GM12878 (cell line): ENCODE results near the gene FBXW8. TPM values are rescaled to one million over a fixed set of nuclear protein-coding genes. Genes with fewer than 3 reads are reported as not detected.
A peak's percentile ranks its signal among the peaks of the same experiment; 100 is the strongest.

ENCODE experiments used
- BCL11A ChIP-seq: IDR thresholded peaks from 2 replicates; pipeline ENCODE4 v1.6.1; 2011; ENCODE audit warnings: low read depth, low read length
- EP300 ChIP-seq, 2 experiments: fragments of 150-350 bp in 1 of 2; IDR thresholded peaks; 2 replicates each; pipeline ENCODE4 v1.6.1; 2011 to 2012; ENCODE audit warnings: low read depth in 2 of 2, low read length in 2 of 2, borderline replicate concordance in 1 of 2, improper control_type of control experiment in 1 of 2, inconsistent platforms in 1 of 2; ENCODE audit not compliant: control insufficient read depth in 1 of 2
- GABPA ChIP-seq: IDR thresholded peaks from 2 replicates; pipeline ENCODE4 v1.6.1; 2014; ENCODE audit warnings: antibody characterized with exemption, low read depth, mild to moderate bottlenecking, inconsistent platforms
- HDGF ChIP-seq: fragments of 450-650 bp; IDR thresholded peaks from 2 replicates; pipeline ENCODE4 v1.6.1; 2016; ENCODE audit warnings: antibody characterized with exemption
- IRF4 ChIP-seq: IDR thresholded peaks from 2 replicates; pipeline ENCODE4 v1.6.1; 2011; ENCODE audit warnings: low read depth, low read length
- JUNB ChIP-seq: IDR thresholded peaks from 2 replicates; pipeline ENCODE4 v1.6.1; 2016; ENCODE audit warnings: antibody characterized with exemption, mild to moderate bottlenecking
- JUND ChIP-seq: IDR thresholded peaks from 2 replicates; pipeline ENCODE4 v1.6.1; 2012; ENCODE audit warnings: low read depth, mild to moderate bottlenecking, low read length, improper control_type of control experiment, moderate library complexity
- MYC ChIP-seq: IDR thresholded peaks from 2 replicates; pipeline ENCODE4 v1.6.1; 2011; ENCODE audit warnings: mild to moderate bottlenecking, low read length, moderate library complexity, inconsistent platforms; ENCODE audit not compliant: insufficient read depth, insufficient replicate concordance, insufficient read length, severe bottlenecking
- PAX8 ChIP-seq: fragments of 450-650 bp; IDR thresholded peaks from 2 replicates; pipeline ENCODE4 v1.6.1; 2017; ENCODE audit warnings: mild to moderate bottlenecking, moderate library complexity
- SMC3 ChIP-seq: IDR thresholded peaks from 2 replicates; pipeline ENCODE4 v1.6.1; 2011; ENCODE audit warnings: low read length, improper control_type of control experiment, borderline replicate concordance
- SREBF1 ChIP-seq: IDR thresholded peaks from 2 replicates; pipeline ENCODE4 v1.6.1; 2012; ENCODE audit warnings: mild to moderate bottlenecking, low read length
- SREBF2 ChIP-seq: IDR thresholded peaks from 2 replicates; pipeline ENCODE4 v1.6.1; 2012; ENCODE audit warnings: mild to moderate bottlenecking, low read length
- SUZ12 ChIP-seq: fragments of 200-600 bp; sonication (generic); IDR thresholded peaks from one replicate; pipeline ENCODE4 v1.6.1; 2018; ENCODE audit warnings: antibody characterized with exemption, mild to moderate bottlenecking; ENCODE audit not compliant: unreplicated experiment
- polyA plus RNA-seq, 11 experiments: library from polyadenylated mRNA; depleted of rRNA in 4 of 11; unstranded in 6 of 11; stranded (reverse) in 5 of 11; fragments of >200 nt; fragmentation: Nextera tagmentation in 4 of 11; fragmentation: Illumina TruSeq in 1 of 11; extraction: Ambion mirVana in 4 of 11; extraction: Trizol in 1 of 11; gene quantifications; 1 replicate in 1 of 11; 2 replicates in 10 of 11; pipeline versions ENCODE4 v1.2.1 to v1.2.3, GENCODE V29; 2011 to 2016; ENCODE audit warnings: inconsistent platforms in 2 of 11, missing spikeins in 2 of 11, low read depth in 1 of 11
- total RNA-seq, 4 experiments: library from RNA; depleted of rRNA in 3 of 4; stranded (reverse); fragments of >200 nt in 3 of 4; fragmentation: Illumina TruSeq in 1 of 4; extraction: Trizol in 1 of 4; gene quantifications; 2 replicates each; pipeline versions ENCODE4 v1.2.1 to v1.2.3, GENCODE V29; 2013 to 2021
- TF ChIP-seq, protein P1 (sequence below): IDR thresholded peaks from 2 replicates; pipeline ENCODE4 v1.6.1; 2011; ENCODE audit warnings: mild to moderate bottlenecking, low read depth, low read length, moderate library complexity; ENCODE audit not compliant: insufficient replicate concordance
- TF ChIP-seq, protein P2 (sequence below): IDR thresholded peaks from 2 replicates; pipeline ENCODE4 v1.6.1; 2011; ENCODE audit warnings: borderline replicate concordance, low read depth, mild to moderate bottlenecking, moderate library complexity, mixed read lengths, low read length; ENCODE audit not compliant: insufficient read depth; ENCODE audit errors: extremely low read length
- TF ChIP-seq, protein P3 (sequence below): IDR thresholded peaks from 2 replicates; pipeline ENCODE4 v1.6.1; 2012; ENCODE audit warnings: mild to moderate bottlenecking, low read depth, low read length
- TF ChIP-seq, protein P4 (sequence below): fragments of 450-650 bp; formaldehyde crosslinking; IDR thresholded peaks from 2 replicates; pipeline ENCODE4 v1.4.0; 2022; ENCODE audit warnings: mild to moderate bottlenecking, moderate library complexity

Gene FBXW8
- total and polyA plus RNA-seq, 10 of the 15 experiments (the other 5 are each of a cell fraction or from before 2014, with no cell fraction given) = 0.49 to 7.5 (median 4.4) TPM

DNA sequence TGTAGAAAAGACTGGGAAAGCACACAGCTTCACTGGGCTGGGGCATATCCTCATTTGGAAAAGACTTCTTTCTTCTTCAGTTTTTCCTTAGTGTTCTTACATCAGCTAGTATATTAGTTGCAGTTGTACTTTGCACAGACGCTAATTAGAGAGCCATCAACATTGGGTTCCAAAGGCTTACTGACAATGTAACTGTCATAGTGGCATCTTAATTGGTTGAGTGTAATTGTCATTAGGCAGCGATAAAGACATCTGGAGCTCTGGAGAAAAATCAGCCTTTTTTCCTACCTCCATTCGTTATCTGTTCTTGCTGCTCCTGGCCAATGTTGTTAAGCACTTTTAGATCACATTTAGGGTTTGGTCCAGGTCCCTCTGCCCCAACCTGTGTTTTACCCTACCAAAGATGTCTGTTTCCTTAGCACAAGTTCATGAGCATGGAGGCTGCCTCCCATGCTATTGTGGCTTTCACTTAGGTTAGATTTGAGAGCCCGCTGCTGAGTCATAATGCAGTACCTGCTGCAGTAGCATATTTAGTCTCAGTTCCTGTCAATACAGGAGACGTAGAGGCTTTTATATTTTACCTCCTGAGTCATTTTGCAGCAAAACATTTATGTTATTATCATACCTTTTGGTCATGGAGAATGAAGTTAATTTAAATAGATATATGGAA is 49.2 kb downstream of the FBXW8 start (continued):
- TF ChIP-seq, protein P1, sequence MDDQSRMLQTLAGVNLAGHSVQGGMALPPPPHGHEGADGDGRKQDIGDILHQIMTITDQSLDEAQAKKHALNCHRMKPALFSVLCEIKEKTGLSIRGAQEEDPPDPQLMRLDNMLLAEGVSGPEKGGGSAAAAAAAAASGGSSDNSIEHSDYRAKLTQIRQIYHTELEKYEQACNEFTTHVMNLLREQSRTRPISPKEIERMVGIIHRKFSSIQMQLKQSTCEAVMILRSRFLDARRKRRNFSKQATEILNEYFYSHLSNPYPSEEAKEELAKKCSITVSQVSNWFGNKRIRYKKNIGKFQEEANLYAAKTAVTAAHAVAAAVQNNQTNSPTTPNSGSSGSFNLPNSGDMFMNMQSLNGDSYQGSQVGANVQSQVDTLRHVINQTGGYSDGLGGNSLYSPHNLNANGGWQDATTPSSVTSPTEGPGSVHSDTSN = no peak
- TF ChIP-seq SMC3 (no peak), JUND (peak; percentile 71; the same call in 1 of the 2 replicates), SREBF1 (no peak), IRF4 (peak; percentile 85), JUNB (peak; percentile 94), PAX8 (no peak), GABPA (no peak), MYC (no peak), HDGF (no peak), SREBF2 (no peak), EP300 (IDR thresholded peaks at IDR 0.05; ENCODE audit: borderline replicate concordance in 1 of 2, control insufficient read depth in 1 of 2, low read depth in 2 of 2, low read length in 2 of 2) (peak in 1 of 2 experiments; percentile 50; a peak in 1 of 4 replicates), BCL11A (peak; percentile 77), SUZ12 (no peak)
- TF ChIP-seq, protein P2, sequence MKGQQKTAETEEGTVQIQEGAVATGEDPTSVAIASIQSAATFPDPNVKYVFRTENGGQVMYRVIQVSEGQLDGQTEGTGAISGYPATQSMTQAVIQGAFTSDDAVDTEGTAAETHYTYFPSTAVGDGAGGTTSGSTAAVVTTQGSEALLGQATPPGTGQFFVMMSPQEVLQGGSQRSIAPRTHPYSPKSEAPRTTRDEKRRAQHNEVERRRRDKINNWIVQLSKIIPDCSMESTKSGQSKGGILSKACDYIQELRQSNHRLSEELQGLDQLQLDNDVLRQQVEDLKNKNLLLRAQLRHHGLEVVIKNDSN = no peak
- TF ChIP-seq, protein P3, sequence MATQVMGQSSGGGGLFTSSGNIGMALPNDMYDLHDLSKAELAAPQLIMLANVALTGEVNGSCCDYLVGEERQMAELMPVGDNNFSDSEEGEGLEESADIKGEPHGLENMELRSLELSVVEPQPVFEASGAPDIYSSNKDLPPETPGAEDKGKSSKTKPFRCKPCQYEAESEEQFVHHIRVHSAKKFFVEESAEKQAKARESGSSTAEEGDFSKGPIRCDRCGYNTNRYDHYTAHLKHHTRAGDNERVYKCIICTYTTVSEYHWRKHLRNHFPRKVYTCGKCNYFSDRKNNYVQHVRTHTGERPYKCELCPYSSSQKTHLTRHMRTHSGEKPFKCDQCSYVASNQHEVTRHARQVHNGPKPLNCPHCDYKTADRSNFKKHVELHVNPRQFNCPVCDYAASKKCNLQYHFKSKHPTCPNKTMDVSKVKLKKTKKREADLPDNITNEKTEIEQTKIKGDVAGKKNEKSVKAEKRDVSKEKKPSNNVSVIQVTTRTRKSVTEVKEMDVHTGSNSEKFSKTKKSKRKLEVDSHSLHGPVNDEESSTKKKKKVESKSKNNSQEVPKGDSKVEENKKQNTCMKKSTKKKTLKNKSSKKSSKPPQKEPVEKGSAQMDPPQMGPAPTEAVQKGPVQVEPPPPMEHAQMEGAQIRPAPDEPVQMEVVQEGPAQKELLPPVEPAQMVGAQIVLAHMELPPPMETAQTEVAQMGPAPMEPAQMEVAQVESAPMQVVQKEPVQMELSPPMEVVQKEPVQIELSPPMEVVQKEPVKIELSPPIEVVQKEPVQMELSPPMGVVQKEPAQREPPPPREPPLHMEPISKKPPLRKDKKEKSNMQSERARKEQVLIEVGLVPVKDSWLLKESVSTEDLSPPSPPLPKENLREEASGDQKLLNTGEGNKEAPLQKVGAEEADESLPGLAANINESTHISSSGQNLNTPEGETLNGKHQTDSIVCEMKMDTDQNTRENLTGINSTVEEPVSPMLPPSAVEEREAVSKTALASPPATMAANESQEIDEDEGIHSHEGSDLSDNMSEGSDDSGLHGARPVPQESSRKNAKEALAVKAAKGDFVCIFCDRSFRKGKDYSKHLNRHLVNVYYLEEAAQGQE = no peak
- TF ChIP-seq, protein P4, sequence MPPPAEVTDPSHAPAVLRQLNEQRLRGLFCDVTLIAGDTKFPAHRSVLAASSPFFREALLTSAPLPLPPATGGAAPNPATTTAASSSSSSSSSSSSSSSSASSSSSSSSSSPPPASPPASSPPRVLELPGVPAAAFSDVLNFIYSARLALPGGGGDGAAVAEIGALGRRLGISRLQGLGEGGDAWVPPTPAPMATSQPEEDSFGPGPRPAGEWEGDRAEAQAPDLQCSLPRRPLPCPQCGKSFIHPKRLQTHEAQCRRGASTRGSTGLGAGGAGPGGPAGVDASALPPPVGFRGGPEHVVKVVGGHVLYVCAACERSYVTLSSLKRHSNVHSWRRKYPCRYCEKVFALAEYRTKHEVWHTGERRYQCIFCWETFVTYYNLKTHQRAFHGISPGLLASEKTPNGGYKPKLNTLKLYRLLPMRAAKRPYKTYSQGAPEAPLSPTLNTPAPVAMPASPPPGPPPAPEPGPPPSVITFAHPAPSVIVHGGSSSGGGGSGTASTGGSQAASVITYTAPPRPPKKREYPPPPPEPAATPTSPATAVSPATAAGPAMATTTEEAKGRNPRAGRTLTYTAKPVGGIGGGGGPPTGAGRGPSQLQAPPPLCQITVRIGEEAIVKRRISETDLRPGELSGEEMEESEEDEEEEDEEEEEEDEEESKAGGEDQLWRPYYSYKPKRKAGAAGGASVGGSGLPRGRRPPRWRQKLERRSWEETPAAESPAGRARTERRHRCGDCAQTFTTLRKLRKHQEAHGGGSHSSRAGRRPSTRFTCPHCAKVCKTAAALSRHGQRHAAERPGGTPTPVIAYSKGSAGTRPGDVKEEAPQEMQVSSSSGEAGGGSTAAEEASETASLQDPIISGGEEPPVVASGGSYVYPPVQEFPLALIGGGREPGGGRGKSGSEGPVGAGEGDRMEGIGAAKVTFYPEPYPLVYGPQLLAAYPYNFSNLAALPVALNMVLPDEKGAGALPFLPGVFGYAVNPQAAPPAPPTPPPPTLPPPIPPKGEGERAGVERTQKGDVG (CRISPR knock-in tag) = no peak
